Measurements from ENCODE around the gene CYP2C18.
"Not testable (repeated sequence)": the region's sequence is repeated elsewhere in the genome, so short reads cannot be mapped to it uniquely, and the experiment has no call there.

CYP2C18 gene

DNA sequence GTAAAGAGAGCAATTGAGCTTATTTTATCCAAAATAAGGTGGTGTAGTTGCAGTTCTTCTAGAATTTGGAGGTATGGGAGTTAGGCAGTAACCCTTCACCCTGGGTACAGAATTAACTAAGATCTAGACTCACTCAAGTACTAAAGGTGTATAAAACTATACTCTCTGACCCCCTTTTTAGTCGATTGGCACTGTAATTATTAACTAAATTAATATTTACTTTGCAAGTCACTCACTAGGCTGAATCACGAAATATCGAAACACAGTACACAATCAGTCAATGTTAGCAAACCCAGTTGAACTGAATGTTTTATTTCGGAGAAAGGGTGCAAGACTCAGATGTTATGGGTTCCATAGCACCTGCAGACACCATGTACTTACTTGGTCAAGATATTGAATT lies 64.3 kb downstream of the CYP2C18 start:
- DNase-seq, result no peak

DNA sequence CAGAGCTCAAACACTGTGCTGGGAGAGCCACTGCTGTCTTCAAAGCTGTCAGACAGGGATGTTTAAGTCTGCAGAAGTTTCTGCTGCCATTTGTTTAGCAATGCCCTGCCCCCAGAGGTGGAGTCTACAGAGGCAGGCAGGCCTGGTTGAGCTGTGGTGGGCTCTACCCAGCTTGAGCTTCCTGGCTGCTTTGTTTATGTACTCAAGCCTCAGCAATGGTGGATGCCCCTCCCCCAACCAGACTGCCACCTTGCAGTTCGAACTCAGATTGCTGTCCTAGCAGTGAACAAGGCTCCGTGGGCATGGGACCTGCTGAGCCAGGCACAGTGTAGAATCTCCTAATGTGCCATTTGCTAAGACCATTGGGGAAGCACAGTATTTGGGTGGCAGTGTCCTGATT lies 74.4 kb downstream of the CYP2C18 start:
- no peak for DNase-seq

DNA sequence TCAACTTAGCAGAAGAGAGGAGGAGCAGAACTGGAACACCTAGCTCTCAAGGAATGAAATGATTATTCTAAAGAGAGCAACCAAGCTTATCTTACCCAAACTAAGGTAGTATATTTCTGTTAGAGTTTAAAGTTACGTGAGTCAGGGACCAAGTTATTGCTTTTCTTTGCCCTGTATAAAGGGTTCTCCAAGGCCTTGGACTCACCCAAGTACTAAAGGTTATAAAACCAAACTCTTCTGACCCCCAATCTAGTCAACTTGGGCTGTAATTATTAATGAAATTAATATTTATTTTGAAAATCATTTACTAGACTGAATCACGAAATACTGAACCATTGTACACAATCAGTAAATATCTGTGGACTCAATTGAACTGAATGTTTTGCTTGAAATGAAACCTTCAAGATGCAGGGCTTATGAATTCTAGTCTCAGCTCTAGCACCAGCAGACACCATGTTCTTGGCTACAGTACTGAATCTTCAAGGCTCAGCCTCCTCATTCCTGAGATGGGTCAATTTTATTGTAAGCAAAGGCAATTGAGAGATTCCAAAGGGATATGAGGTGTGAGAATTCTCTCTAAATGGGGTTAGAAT lies 77.2 kb downstream of the CYP2C18 start:
- DNase-seq, result no peak

DNA sequence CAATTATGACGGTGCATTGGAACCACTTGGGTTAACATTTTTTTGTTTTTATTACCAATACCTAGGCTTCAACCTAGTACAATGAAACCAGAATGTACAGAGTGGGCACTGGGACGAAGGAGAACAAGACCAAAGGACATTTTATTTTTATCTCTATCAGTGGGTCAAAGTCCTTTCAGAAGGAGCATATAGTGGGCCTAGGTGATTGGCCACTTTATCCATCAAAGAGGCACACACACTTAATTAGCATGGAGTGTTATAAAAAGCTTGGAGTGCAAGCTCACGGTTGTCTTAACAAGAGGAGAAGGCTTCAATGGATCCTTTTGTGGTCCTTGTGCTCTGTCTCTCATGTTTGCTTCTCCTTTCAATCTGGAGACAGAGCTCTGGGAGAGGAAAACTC lies 78.9 kb downstream of the CYP2C18 start, which contains the start of gene CYP2C19:
TSS of gene CYP2C19 (plus strand) at position 289 of the 400 bp plus-strand sequence. CDS start at position 314, 25 bp downstream.
- no peak for DNase-seq

DNA sequence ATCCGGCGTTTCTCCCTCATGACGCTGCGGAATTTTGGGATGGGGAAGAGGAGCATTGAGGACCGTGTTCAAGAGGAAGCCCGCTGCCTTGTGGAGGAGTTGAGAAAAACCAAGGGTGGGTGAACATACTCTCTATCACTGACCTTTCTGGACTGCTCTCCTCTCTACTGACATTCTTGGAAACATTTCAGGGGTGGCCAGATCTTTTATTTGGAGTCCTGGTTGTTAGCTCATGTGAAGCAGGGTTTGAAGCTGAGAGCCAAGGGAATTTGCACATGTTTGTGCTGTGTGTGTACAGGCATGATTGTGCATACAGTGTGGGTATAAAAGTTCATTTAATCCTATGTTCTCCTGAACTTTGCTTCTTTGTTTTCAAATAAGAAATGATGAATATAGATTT lies 91.9 kb downstream of the CYP2C18 start:
- DNase-seq, result not testable (repeated sequence)

DNA sequence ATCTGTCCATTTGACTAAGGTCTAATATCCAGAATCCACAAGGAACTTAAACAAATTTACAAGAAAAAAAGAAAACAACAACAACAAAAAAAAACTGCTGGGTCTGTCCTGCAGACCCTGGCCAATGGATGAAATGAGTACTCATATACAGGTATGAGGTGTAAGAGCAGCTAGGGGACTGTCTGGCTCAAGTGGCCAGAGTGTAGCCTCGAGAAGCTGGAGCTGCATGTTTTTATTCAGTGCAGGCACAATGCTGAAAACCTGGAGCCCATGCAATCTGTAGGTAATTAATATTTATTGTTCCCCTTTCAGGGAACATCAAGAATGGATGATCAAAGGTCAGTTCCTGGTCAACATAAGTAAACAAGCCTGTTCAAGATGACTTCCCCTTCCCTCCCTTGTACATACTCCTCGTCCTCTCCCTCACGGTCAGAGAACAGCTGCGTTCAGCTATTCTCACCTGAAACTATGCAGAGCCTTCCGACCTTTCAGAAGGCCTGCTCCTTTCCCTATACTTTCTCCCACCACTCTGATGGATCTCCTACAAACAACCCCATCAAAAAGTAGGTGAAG lies 94.4 kb downstream of the CYP2C18 start:
- DNase-seq, result no peak

DNA sequence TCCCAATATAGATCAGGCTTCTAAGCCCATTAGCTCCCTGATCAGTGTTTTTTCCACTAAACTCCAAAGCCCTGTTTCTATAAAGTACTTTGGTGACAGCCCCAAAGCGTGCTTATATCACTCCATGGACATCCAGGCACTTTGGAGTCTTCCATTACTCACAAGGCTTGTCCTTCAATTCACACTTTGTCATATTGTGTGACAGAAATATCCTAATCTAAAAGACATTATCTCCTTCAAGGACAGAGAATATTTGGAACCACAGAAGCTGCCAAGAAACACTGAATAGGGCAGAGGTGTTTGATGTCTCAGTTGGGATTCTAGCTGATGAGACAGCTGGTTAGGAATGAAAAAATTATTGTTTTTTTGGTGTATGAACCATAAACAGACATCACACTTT lies 97.3 kb downstream of the CYP2C18 start:
- DNase-seq, result no peak

DNA sequence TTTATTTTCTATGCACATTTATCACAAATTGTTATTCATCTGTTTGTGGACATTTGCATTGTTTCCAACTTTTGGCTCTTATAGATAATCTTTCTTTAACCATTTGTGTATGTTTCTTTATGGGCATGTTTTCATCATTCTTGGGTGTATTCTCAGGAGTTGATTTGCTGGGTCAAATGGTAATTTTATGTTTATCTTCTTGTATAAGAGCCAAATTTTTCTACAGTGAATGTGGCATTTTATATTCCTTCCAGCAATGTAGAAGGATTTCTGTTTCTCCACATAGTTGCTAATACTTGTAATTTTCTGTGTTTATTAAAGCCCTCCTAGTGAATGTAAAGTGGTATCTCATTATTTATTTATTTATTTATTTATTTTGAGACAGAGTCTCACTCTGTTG lies 100.7 kb downstream of the CYP2C18 start:
- no peak for DNase-seq

DNA sequence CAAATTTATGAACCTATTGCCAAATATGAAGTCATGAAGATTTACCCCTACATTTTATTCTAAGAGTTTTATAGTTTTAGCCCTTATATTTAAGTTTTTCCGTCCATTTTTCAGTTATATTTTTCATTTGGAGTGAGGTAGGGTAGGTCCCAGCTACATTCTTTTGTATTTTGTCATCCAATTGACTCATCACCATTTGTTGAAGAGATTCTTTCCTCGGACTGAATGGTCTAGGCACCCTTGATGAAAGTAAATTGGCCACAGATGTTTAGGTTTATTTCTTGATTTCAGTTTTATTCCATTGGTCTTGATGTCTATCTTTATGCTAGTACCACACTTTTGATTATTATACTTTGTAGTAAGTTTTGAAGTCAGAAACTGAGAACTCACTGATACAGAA lies 101.7 kb downstream of the CYP2C18 start:
- no peak for DNase-seq
